Measurements from ENCODE around the gene ISYNA1. TPM values are rescaled to one million over a fixed set of nuclear protein-coding genes. Genes with fewer than 3 reads are reported as not detected.

ISYNA1 gene
- total RNA-seq, result 62.8 TPM

GRCh38 chr19:18437491-18438330, at the start of gene ISYNA1:
Gene ISYNA1, minus strand, starts transcription at chr19:18438133. Its CDS starts 154 bp downstream, at chr19:18437979.
- DNase-seq (ENCODE audit: low spot score in 2 of 2) (peak; percentile 74 to 77), FAIRE-seq (no peak)

- DNase-seq (ENCODE audit: low spot score in 2 of 2) (no peak), FAIRE-seq (no peak)
Observed at GRCh38 chr19:18486746-18487145, 48.8 kb upstream of the ISYNA1 start.

- no peak for DNase-seq (ENCODE audit: low spot score in 2 of 2)
- FAIRE-seq, result no peak
Observed at GRCh38 chr19:18484992-18485391, 47.1 kb upstream of the ISYNA1 start.

- FAIRE-seq (no peak), DNase-seq (ENCODE audit: low spot score in 2 of 2) (no peak)
Observed at GRCh38 chr19:18483119-18483890, 45.4 kb upstream of the ISYNA1 start.

GRCh38 chr19:18481505-18482222, 43.7 kb upstream of the ISYNA1 start:
- FAIRE-seq (no peak), DNase-seq (ENCODE audit: low spot score in 2 of 2) (no peak)

- DNase-seq (ENCODE audit: low spot score in 2 of 2), result no peak
- FAIRE-seq, result no peak
Observed at GRCh38 chr19:18480006-18480691, 42.2 kb upstream of the ISYNA1 start.

- FAIRE-seq, result no peak
- DNase-seq (ENCODE audit: low spot score in 2 of 2), result peak in 1 of 2 donors; percentile 55
Observed at GRCh38 chr19:18478545-18479311, 40.8 kb upstream of the ISYNA1 start.

GRCh38 chr19:18477974-18478373, 40.0 kb upstream of the ISYNA1 start:
- DNase-seq (ENCODE audit: low spot score in 2 of 2), result no peak

GRCh38 chr19:18477042-18477779, 39.3 kb upstream of the ISYNA1 start:
- DNase-seq (ENCODE audit: low spot score in 2 of 2), result no peak
- FAIRE-seq, result no peak

More at GRCh38 chr19:18477974-18478373, 40.0 kb upstream of the ISYNA1 start:
- no peak for FAIRE-seq

- DNase-seq (ENCODE audit: low spot score in 2 of 2) (no peak), FAIRE-seq (no peak)
Observed at GRCh38 chr19:18476507-18477041, 38.6 kb upstream of the ISYNA1 start.

GRCh38 chr19:18475762-18476331, 37.9 kb upstream of the ISYNA1 start:
- no peak for FAIRE-seq
- no peak for DNase-seq (ENCODE audit: low spot score in 2 of 2)

GRCh38 chr19:18475004-18475453, 37.1 kb upstream of the ISYNA1 start:
- no peak for DNase-seq (ENCODE audit: low spot score in 2 of 2)

GRCh38 chr19:18474366-18474887, 36.5 kb upstream of the ISYNA1 start:
- FAIRE-seq, result no peak

More at GRCh38 chr19:18475004-18475453, 37.1 kb upstream of the ISYNA1 start:
- FAIRE-seq, result no peak

GRCh38 chr19:18473706-18474087, 35.8 kb upstream of the ISYNA1 start:
- no peak for DNase-seq (ENCODE audit: low spot score in 2 of 2)
- FAIRE-seq, result no peak

More at GRCh38 chr19:18474366-18474887, 36.5 kb upstream of the ISYNA1 start:
- no peak for DNase-seq (ENCODE audit: low spot score in 2 of 2)

GRCh38 chr19:18473003-18473705, 35.2 kb upstream of the ISYNA1 start:
- DNase-seq (ENCODE audit: low spot score in 2 of 2), result peak in 1 of 2 donors; percentile 49

GRCh38 chr19:18470787-18471186, 32.9 kb upstream of the ISYNA1 start:
- no peak for DNase-seq (ENCODE audit: low spot score in 2 of 2)
- FAIRE-seq, result no peak

More at GRCh38 chr19:18473003-18473705, 35.2 kb upstream of the ISYNA1 start:
- FAIRE-seq, result no peak
